Astrocyte (in vitro differentiated cells and primary cell): Measurements from ENCODE around the gene EVA1C. TPM values are rescaled to one million over a fixed set of nuclear protein-coding genes. Genes with fewer than 3 reads are reported as not detected.

Experiments
- DNase-seq: peaks from one replicate; pipeline ENCODE4 v3.0.0-alpha.2; 2010; ENCODE audit warnings: low read depth
- FAIRE-seq: peaks from 2 replicates; lab custom pipeline; 2011; peaks lifted over from hg19 to GRCh38; lab: Jason Lieb, UNC
- H2AFZ ChIP-seq: 2 replicates; pipeline ENCODE4 v1.6.0; 2012; ENCODE audit warnings: low read depth, low read length, inconsistent platforms
- H3K27ac ChIP-seq: 2 replicates; pipeline ENCODE4 v1.5.1; 2011; ENCODE audit warnings: low read depth, low read length, inconsistent platforms
- H3K27me3 ChIP-seq: 2 replicates; pipeline ENCODE4 v1.6.0; 2011; ENCODE audit warnings: low read length, inconsistent platforms; ENCODE audit not compliant: insufficient read depth
- H3K36me3 ChIP-seq: 2 replicates; pipeline ENCODE4 v1.5.1; 2011; ENCODE audit warnings: low read length, inconsistent platforms; ENCODE audit not compliant: insufficient read depth
- H3K4me1 ChIP-seq: 2 replicates; pipeline ENCODE4 v1.5.1; 2011; ENCODE audit warnings: low read length, inconsistent platforms; ENCODE audit not compliant: insufficient read depth
- H3K4me2 ChIP-seq: 2 replicates; pipeline ENCODE4 v1.6.0; 2012; ENCODE audit warnings: low read length, inconsistent platforms
- H3K4me3 ChIP-seq: 2 replicates; pipeline ENCODE4 v1.5.1; 2011; ENCODE audit warnings: low read depth, mild to moderate bottlenecking, low read length, inconsistent platforms; ENCODE audit not compliant: insufficient read depth
- H3K79me2 ChIP-seq: 2 replicates; pipeline ENCODE4 v1.6.0; 2012; ENCODE audit warnings: mild to moderate bottlenecking, low read length, inconsistent platforms; ENCODE audit not compliant: insufficient read depth
- H3K9ac ChIP-seq: 2 replicates; pipeline ENCODE4 v1.6.0; 2012; ENCODE audit warnings: mild to moderate bottlenecking, low read length, inconsistent platforms
- H3K9me3 ChIP-seq: 2 replicates; pipeline ENCODE4 v1.5.1; 2012; ENCODE audit warnings: low read depth, mild to moderate bottlenecking, low read length, inconsistent platforms; ENCODE audit not compliant: insufficient read depth
- H4K20me1 ChIP-seq: 2 replicates; pipeline ENCODE4 v1.6.0; 2012; ENCODE audit warnings: low read length, inconsistent platforms; ENCODE audit not compliant: insufficient read depth
- H3K27ac Mint-ChIP-seq: one replicate; pipeline ENCODE4 v1.8.0; 2021; ENCODE audit warnings: mild to moderate bottlenecking, mixed read lengths; ENCODE audit not compliant: unreplicated experiment
- H3K27me3 Mint-ChIP-seq: one replicate; pipeline ENCODE4 v1.8.0; 2021; ENCODE audit warnings: low read depth, mixed read lengths; ENCODE audit not compliant: unreplicated experiment
- H3K36me3 Mint-ChIP-seq: one replicate; pipeline ENCODE4 v1.8.0; 2021; ENCODE audit warnings: low read depth, mixed read lengths; ENCODE audit not compliant: unreplicated experiment
- H3K4me1 Mint-ChIP-seq: one replicate; pipeline ENCODE4 v1.8.0; 2021; ENCODE audit warnings: low read depth, mixed read lengths; ENCODE audit not compliant: unreplicated experiment
- H3K4me3 Mint-ChIP-seq: one replicate; pipeline ENCODE4 v1.8.0; 2021; ENCODE audit warnings: mild to moderate bottlenecking, moderate library complexity, mixed read lengths; ENCODE audit not compliant: unreplicated experiment
- H3K9me3 Mint-ChIP-seq: one replicate; pipeline ENCODE4 v1.8.0; 2021; ENCODE audit warnings: mild to moderate bottlenecking, mixed read lengths; ENCODE audit not compliant: unreplicated experiment
- EZH2 ChIP-seq: IDR thresholded peaks from 2 replicates; pipeline ENCODE4 v1.6.1; 2012; ENCODE audit warnings: mild to moderate bottlenecking, low read length, inconsistent platforms; ENCODE audit not compliant: insufficient read depth
- total RNA-seq: library from RNA; stranded (reverse); gene quantifications from 2 replicates; pipeline ENCODE4 v1.2.1, GENCODE V29; 2021
- TF ChIP-seq, protein P1 (sequence below): IDR thresholded peaks from 2 replicates; pipeline ENCODE4 v1.5.1; 2011; ENCODE audit warnings: low read depth, mild to moderate bottlenecking, inconsistent platforms, low read length, moderate library complexity; ENCODE audit not compliant: insufficient read depth

The EVA1C gene
- total RNA-seq, 1 donor from 2014 or later, result not detected

DNA sequence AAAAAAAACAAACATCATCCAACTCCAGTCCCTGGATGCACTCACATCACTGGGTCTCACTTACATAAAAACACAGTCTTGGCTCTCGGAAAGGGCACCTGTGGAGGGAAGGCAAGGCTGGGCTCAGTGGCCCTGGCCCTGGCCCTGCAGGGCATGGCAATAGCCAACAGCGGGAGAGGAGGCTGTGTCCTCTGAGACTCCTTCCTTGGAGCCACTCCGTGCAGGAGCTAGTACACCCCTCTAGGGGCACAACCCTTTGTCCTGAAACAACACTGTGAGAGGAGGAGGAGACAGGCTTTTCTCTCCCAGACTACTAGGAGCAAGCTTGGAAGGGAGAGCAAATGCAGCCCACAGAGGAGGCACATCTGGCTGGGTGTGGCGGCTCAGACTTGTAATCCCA is 47.7 kb upstream of the EVA1C start:
- TF ChIP-seq EZH2, result no peak
- TF ChIP-seq, protein P1, sequence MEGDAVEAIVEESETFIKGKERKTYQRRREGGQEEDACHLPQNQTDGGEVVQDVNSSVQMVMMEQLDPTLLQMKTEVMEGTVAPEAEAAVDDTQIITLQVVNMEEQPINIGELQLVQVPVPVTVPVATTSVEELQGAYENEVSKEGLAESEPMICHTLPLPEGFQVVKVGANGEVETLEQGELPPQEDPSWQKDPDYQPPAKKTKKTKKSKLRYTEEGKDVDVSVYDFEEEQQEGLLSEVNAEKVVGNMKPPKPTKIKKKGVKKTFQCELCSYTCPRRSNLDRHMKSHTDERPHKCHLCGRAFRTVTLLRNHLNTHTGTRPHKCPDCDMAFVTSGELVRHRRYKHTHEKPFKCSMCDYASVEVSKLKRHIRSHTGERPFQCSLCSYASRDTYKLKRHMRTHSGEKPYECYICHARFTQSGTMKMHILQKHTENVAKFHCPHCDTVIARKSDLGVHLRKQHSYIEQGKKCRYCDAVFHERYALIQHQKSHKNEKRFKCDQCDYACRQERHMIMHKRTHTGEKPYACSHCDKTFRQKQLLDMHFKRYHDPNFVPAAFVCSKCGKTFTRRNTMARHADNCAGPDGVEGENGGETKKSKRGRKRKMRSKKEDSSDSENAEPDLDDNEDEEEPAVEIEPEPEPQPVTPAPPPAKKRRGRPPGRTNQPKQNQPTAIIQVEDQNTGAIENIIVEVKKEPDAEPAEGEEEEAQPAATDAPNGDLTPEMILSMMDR, result no peak

DNA sequence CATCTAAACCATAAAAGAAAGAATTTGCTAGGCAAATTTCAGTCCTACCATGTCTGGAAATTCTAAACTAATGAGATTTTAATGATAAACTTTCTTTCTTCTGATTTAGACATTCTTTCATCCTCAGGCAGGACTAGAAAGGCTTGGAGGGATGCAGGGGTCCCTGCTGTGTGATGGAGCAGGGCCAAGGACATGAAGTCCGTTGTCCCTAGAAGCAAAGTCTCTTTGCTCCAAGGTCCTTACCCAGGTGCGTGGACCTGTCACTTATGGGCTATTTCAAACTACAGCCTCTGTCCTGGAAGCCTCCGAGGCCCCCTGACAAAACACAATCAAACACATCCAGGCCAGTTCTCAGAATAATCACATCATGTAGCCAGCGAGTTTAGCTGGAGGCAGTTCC is 46.3 kb upstream of the EVA1C start:
- H3K79me2 ChIP-seq, result peaks cover 16% of the 10 kb centered on the region
- Mint-ChIP-seq H3K4me3 (no peak overlapping the region), H3K27me3 (no peaks in the 10 kb centered on the region), H3K27ac (no peak overlapping the region), H3K4me1 (peaks cover 5% of the 10 kb centered on the region), H3K9me3 (no peaks in the 10 kb centered on the region), H3K36me3 (peaks cover 31% of the 10 kb centered on the region)
- peaks cover 63% of the 10 kb centered on the region for H3K36me3 ChIP-seq
- no peak overlapping the region for H3K27ac ChIP-seq
- no peak for TF ChIP-seq EZH2
- TF ChIP-seq, protein P1, result no peak
- no peak overlapping the region for H3K4me3 ChIP-seq
- DNase-seq (no peak), FAIRE-seq (no peak)
- H3K4me2 ChIP-seq, result no peak overlapping the region
- peaks cover 35% of the 10 kb centered on the region for H4K20me1 ChIP-seq
- H3K27me3 ChIP-seq, result no peaks in the 10 kb centered on the region
- H3K9ac ChIP-seq, result no peak overlapping the region
- H2AFZ ChIP-seq, result no peak overlapping the region
- no peaks in the 10 kb centered on the region for H3K9me3 ChIP-seq
- H3K4me1 ChIP-seq, result no peaks in the 10 kb centered on the region

More for the DNA sequence above, 47.7 kb upstream of the EVA1C start:
- FAIRE-seq (no peak), DNase-seq (no peak)
- peaks cover 5% of the 10 kb centered on the region for H3K4me1 Mint-ChIP-seq
- H4K20me1 ChIP-seq, result peaks cover 27% of the 10 kb centered on the region
- H3K4me3 ChIP-seq, result no peak overlapping the region
- H3K4me3 Mint-ChIP-seq, result no peak overlapping the region
- no peaks in the 10 kb centered on the region for H3K4me1 ChIP-seq
- peaks cover 35% of the 10 kb centered on the region for H3K36me3 Mint-ChIP-seq
- no peaks in the 10 kb centered on the region for H3K27me3 Mint-ChIP-seq
- H3K27ac ChIP-seq, result no peak overlapping the region
- peaks cover 62% of the 10 kb centered on the region for H3K36me3 ChIP-seq
- no peaks in the 10 kb centered on the region for H3K27me3 ChIP-seq
- H3K9me3 Mint-ChIP-seq, result no peaks in the 10 kb centered on the region
- no peak overlapping the region for H3K27ac Mint-ChIP-seq
- H3K79me2 ChIP-seq, result peaks cover 11% of the 10 kb centered on the region
- H2AFZ ChIP-seq, result no peak overlapping the region
- H3K4me2 ChIP-seq, result no peak overlapping the region
- H3K9me3 ChIP-seq, result no peaks in the 10 kb centered on the region
- no peak overlapping the region for H3K9ac ChIP-seq

DNA sequence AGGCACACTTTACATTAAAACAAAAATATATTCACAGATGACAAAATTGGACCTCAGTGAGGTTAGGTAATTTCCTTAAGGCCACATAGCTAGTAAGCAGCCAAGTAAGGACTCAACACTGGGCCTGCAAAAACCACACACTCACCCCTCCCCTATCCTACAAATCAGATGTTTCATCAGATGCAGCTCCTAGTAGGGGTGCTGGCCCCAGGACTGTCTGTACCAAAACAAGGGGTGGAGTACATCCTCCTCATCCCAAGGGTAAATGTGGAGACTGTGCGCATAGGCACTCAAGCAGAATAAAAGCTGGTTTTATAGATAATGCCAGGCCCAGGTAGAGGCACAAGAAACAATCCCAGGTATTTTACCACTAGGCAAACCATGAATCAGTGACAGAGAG is 45.3 kb upstream of the EVA1C start:
- no peak for TF ChIP-seq EZH2
- TF ChIP-seq, protein P1, result no peak
- no peak overlapping the region for H3K4me3 ChIP-seq
- no peak overlapping the region for H3K27ac ChIP-seq
- H3K9ac ChIP-seq, result no peak overlapping the region
- FAIRE-seq, result no peak
- Mint-ChIP-seq H3K9me3 (no peaks in the 10 kb centered on the region), H3K4me3 (no peak overlapping the region), H3K4me1 (peaks cover 13% of the 10 kb centered on the region), H3K36me3 (peaks cover 34% of the 10 kb centered on the region), H3K27ac (no peak overlapping the region), H3K27me3 (no peaks in the 10 kb centered on the region)
- no peak overlapping the region for H2AFZ ChIP-seq
- peaks cover 40% of the 10 kb centered on the region for H4K20me1 ChIP-seq
- no peak for DNase-seq
- peaks cover 16% of the 10 kb centered on the region for H3K79me2 ChIP-seq
- no peaks in the 10 kb centered on the region for H3K27me3 ChIP-seq
- H3K4me1 ChIP-seq, result peaks cover 6% of the 10 kb centered on the region
- H3K4me2 ChIP-seq, result no peak overlapping the region
- H3K9me3 ChIP-seq, result no peaks in the 10 kb centered on the region
- H3K36me3 ChIP-seq, result peaks cover 63% of the 10 kb centered on the region
